ENCODE results near the gene KCNC4.

KCNC4 gene

GRCh38 chr1:110228869-110229268 lies 18.8 kb downstream of the KCNC4 start:
- H3K27me3 Mint-ChIP-seq (ENCODE audit: low read depth, poor library complexity), result peaks cover 7% of the 10 kb centered on the region
- H3K4me1 Mint-ChIP-seq, result peaks cover 12% of the 10 kb centered on the region
- TF ChIP-seq CTCF (IDR thresholded peaks at IDR 0.05), result no peak
- H3K27ac Mint-ChIP-seq, result peak overlapping the region; percentile 74
- no peaks in the 10 kb centered on the region for H3K36me3 Mint-ChIP-seq (ENCODE audit: low read depth)
- no peak overlapping the region for H3K4me3 Mint-ChIP-seq
- no peak for DNase-seq
- no peaks in the 10 kb centered on the region for H3K9me3 Mint-ChIP-seq

- no peak for DNase-seq
- Mint-ChIP-seq H3K4me3 (no peak overlapping the region), H3K4me1 (peaks cover 12% of the 10 kb centered on the region), H3K9me3 (no peaks in the 10 kb centered on the region), H3K36me3 (ENCODE audit: low read depth) (no peaks in the 10 kb centered on the region), H3K27ac (peak overlapping the region; percentile 73), H3K27me3 (ENCODE audit: low read depth, poor library complexity) (peaks cover 7% of the 10 kb centered on the region)
- TF ChIP-seq CTCF (IDR thresholded peaks at IDR 0.05), result no peak
Observed at GRCh38 chr1:110229348-110230001, 19.4 kb downstream of the KCNC4 start.

GRCh38 chr1:110230381-110231199 lies 20.5 kb downstream of the KCNC4 start:
- no peak overlapping the region for H3K27ac Mint-ChIP-seq
- TF ChIP-seq CTCF (IDR thresholded peaks at IDR 0.05), result no peak
- no peak for DNase-seq
- H3K27me3 Mint-ChIP-seq (ENCODE audit: low read depth, poor library complexity), result peaks cover 7% of the 10 kb centered on the region
- no peaks in the 10 kb centered on the region for H3K9me3 Mint-ChIP-seq
- H3K4me1 Mint-ChIP-seq, result peaks cover 17% of the 10 kb centered on the region
- no peak overlapping the region for H3K4me3 Mint-ChIP-seq
- no peaks in the 10 kb centered on the region for H3K36me3 Mint-ChIP-seq (ENCODE audit: low read depth)

- no peak for DNase-seq
- H3K4me1 Mint-ChIP-seq, result peaks cover 12% of the 10 kb centered on the region
- TF ChIP-seq CTCF (IDR thresholded peaks at IDR 0.05), result no peak
- H3K9me3 Mint-ChIP-seq, result no peaks in the 10 kb centered on the region
- peak overlapping the region; percentile 51 for H3K27ac Mint-ChIP-seq
- H3K36me3 Mint-ChIP-seq (ENCODE audit: low read depth), result no peaks in the 10 kb centered on the region
- peaks cover 12% of the 10 kb centered on the region for H3K27me3 Mint-ChIP-seq (ENCODE audit: low read depth, poor library complexity)
- no peak overlapping the region for H3K4me3 Mint-ChIP-seq
Observed at GRCh38 chr1:110233861-110234260, 23.7 kb downstream of the KCNC4 start.

- DNase-seq, result no peak
- H3K9me3 Mint-ChIP-seq, result no peaks in the 10 kb centered on the region
- H3K27me3 Mint-ChIP-seq (ENCODE audit: low read depth, poor library complexity), result peaks cover 16% of the 10 kb centered on the region
- TF ChIP-seq CTCF (IDR thresholded peaks at IDR 0.05), result no peak
- H3K4me1 Mint-ChIP-seq, result peaks cover 10% of the 10 kb centered on the region
- H3K36me3 Mint-ChIP-seq (ENCODE audit: low read depth), result no peaks in the 10 kb centered on the region
- no peak overlapping the region for H3K4me3 Mint-ChIP-seq
- H3K27ac Mint-ChIP-seq, result peak overlapping the region; percentile 49
Observed at GRCh38 chr1:110234691-110235090, 24.6 kb downstream of the KCNC4 start.
